ENCODE results near the gene MIPOL1.
"Not testable (repeated sequence)": the region's sequence is repeated elsewhere in the genome, so short reads cannot be mapped to it uniquely, and the experiment has no call there.

Gene MIPOL1

GRCh38 chr14:37508503-37508902 lies 310.8 kb downstream of the MIPOL1 start:
- Mint-ChIP-seq H3K4me1 (no peaks in the 10 kb centered on the region), H3K36me3 (no peaks in the 10 kb centered on the region), H3K9me3 (peaks cover 10% of the 10 kb centered on the region), H3K27me3 (no peaks in the 10 kb centered on the region), H3K27ac (no peak overlapping the region), H3K4me3 (no peak overlapping the region)

- H3K9me3 Mint-ChIP-seq = peaks cover 14% of the 10 kb centered on the region
- no peaks in the 10 kb centered on the region for H3K36me3 Mint-ChIP-seq
- H3K4me1 Mint-ChIP-seq = no peaks in the 10 kb centered on the region
- no peak overlapping the region for H3K27ac Mint-ChIP-seq
- H3K27me3 Mint-ChIP-seq = no peaks in the 10 kb centered on the region
- no peak overlapping the region for H3K4me3 Mint-ChIP-seq
Observed at GRCh38 chr14:37512173-37512572, 314.4 kb downstream of the MIPOL1 start.

- Mint-ChIP-seq H3K9me3 (peaks cover 5% of the 10 kb centered on the region), H3K4me1 (no peaks in the 10 kb centered on the region), H3K27ac (no peak overlapping the region), H3K4me3 (no peak overlapping the region), H3K36me3 (no peaks in the 10 kb centered on the region), H3K27me3 (no peaks in the 10 kb centered on the region)
Observed at GRCh38 chr14:37515771-37516170, 318.0 kb downstream of the MIPOL1 start.

- H3K27ac Mint-ChIP-seq = no peak overlapping the region
- no peaks in the 10 kb centered on the region for H3K36me3 Mint-ChIP-seq
- H3K4me1 Mint-ChIP-seq = no peaks in the 10 kb centered on the region
- H3K27me3 Mint-ChIP-seq = no peaks in the 10 kb centered on the region
- H3K4me3 Mint-ChIP-seq = no peak overlapping the region
- H3K9me3 Mint-ChIP-seq = no peaks in the 10 kb centered on the region
Observed at GRCh38 chr14:37526994-37527393, 329.3 kb downstream of the MIPOL1 start.

- H3K27ac Mint-ChIP-seq = no peak overlapping the region
- no peak overlapping the region for H3K4me3 Mint-ChIP-seq
- H3K4me1 Mint-ChIP-seq = no peaks in the 10 kb centered on the region
- no peaks in the 10 kb centered on the region for H3K36me3 Mint-ChIP-seq
- H3K9me3 Mint-ChIP-seq = no peaks in the 10 kb centered on the region
- no peaks in the 10 kb centered on the region for H3K27me3 Mint-ChIP-seq
Observed at GRCh38 chr14:37539992-37540391, 342.3 kb downstream of the MIPOL1 start.

GRCh38 chr14:37544407-37544806 lies 346.7 kb downstream of the MIPOL1 start:
- Mint-ChIP-seq H3K4me1 (no peaks in the 10 kb centered on the region), H3K4me3 (no peak overlapping the region), H3K36me3 (no peaks in the 10 kb centered on the region), H3K27me3 (no peaks in the 10 kb centered on the region), H3K9me3 (no peaks in the 10 kb centered on the region), H3K27ac (no peak overlapping the region)

- no peaks in the 10 kb centered on the region for H3K36me3 Mint-ChIP-seq
- H3K9me3 Mint-ChIP-seq = no peaks in the 10 kb centered on the region
- H3K27me3 Mint-ChIP-seq = no peaks in the 10 kb centered on the region
- no peaks in the 10 kb centered on the region for H3K4me1 Mint-ChIP-seq
- no peak overlapping the region for H3K4me3 Mint-ChIP-seq
- H3K27ac Mint-ChIP-seq = no peak overlapping the region
Observed at GRCh38 chr14:37545174-37545573, 347.4 kb downstream of the MIPOL1 start.

- H3K4me3 Mint-ChIP-seq = no peak overlapping the region
- no peaks in the 10 kb centered on the region for H3K9me3 Mint-ChIP-seq
- H3K4me1 Mint-ChIP-seq = no peaks in the 10 kb centered on the region
- H3K36me3 Mint-ChIP-seq = no peaks in the 10 kb centered on the region
- H3K27ac Mint-ChIP-seq = no peak overlapping the region
- no peaks in the 10 kb centered on the region for H3K27me3 Mint-ChIP-seq
Observed at GRCh38 chr14:37546621-37547447, 349.1 kb downstream of the MIPOL1 start.

- Mint-ChIP-seq H3K27me3 (no peaks in the 10 kb centered on the region), H3K4me1 (no peaks in the 10 kb centered on the region), H3K4me3 (no peak overlapping the region), H3K27ac (no peak overlapping the region), H3K9me3 (peaks cover 18% of the 10 kb centered on the region), H3K36me3 (no peaks in the 10 kb centered on the region)
Observed at GRCh38 chr14:37550511-37550910, 352.8 kb downstream of the MIPOL1 start.

GRCh38 chr14:37551119-37551518 lies 353.4 kb downstream of the MIPOL1 start:
- Mint-ChIP-seq H3K4me1 (no peaks in the 10 kb centered on the region), H3K9me3 (peaks cover 18% of the 10 kb centered on the region), H3K27ac (no peak overlapping the region), H3K36me3 (no peaks in the 10 kb centered on the region), H3K27me3 (no peaks in the 10 kb centered on the region), H3K4me3 (no peak overlapping the region)

GRCh38 chr14:37553935-37554550 lies 356.3 kb downstream of the MIPOL1 start:
- Mint-ChIP-seq H3K27me3 (no peaks in the 10 kb centered on the region), H3K4me1 (no peaks in the 10 kb centered on the region), H3K27ac (no peak overlapping the region), H3K9me3 (peaks cover 27% of the 10 kb centered on the region), H3K4me3 (no peak overlapping the region), H3K36me3 (peaks cover 3% of the 10 kb centered on the region)

GRCh38 chr14:37555596-37555995 lies 357.9 kb downstream of the MIPOL1 start:
- not testable (repeated sequence) for H3K27ac Mint-ChIP-seq, H3K27me3 Mint-ChIP-seq, H3K4me3 Mint-ChIP-seq, H3K36me3 Mint-ChIP-seq, H3K4me1 Mint-ChIP-seq
- H3K9me3 Mint-ChIP-seq = peaks cover 27% of the 10 kb centered on the region

GRCh38 chr14:37558740-37559139 lies 361.0 kb downstream of the MIPOL1 start:
- Mint-ChIP-seq H3K4me1 (no peaks in the 10 kb centered on the region), H3K4me3 (no peak overlapping the region), H3K36me3 (peaks cover 3% of the 10 kb centered on the region), H3K27ac (no peak overlapping the region), H3K9me3 (peaks cover 16% of the 10 kb centered on the region), H3K27me3 (no peaks in the 10 kb centered on the region)

GRCh38 chr14:37559386-37559785 lies 361.6 kb downstream of the MIPOL1 start:
- H3K4me1 Mint-ChIP-seq = no peaks in the 10 kb centered on the region
- no peak overlapping the region for H3K27ac Mint-ChIP-seq
- no peaks in the 10 kb centered on the region for H3K27me3 Mint-ChIP-seq
- H3K9me3 Mint-ChIP-seq = peaks cover 13% of the 10 kb centered on the region
- no peak overlapping the region for H3K4me3 Mint-ChIP-seq
- H3K36me3 Mint-ChIP-seq = peaks cover 3% of the 10 kb centered on the region

GRCh38 chr14:37563189-37563588 lies 365.5 kb downstream of the MIPOL1 start:
- Mint-ChIP-seq H3K27me3 (no peaks in the 10 kb centered on the region), H3K9me3 (peaks cover 5% of the 10 kb centered on the region), H3K4me1 (no peaks in the 10 kb centered on the region), H3K4me3 (no peak overlapping the region), H3K36me3 (no peaks in the 10 kb centered on the region), H3K27ac (no peak overlapping the region)

- H3K4me1 Mint-ChIP-seq = no peaks in the 10 kb centered on the region
- H3K27me3 Mint-ChIP-seq = peaks cover 3% of the 10 kb centered on the region
- H3K36me3 Mint-ChIP-seq = no peaks in the 10 kb centered on the region
- no peak overlapping the region for H3K27ac Mint-ChIP-seq
- H3K4me3 Mint-ChIP-seq = no peak overlapping the region
- H3K9me3 Mint-ChIP-seq = peaks cover 5% of the 10 kb centered on the region
Observed at GRCh38 chr14:37565550-37565949, 367.8 kb downstream of the MIPOL1 start.

All from activated naive CD4-positive, alpha-beta T cell treated with anti-CD3 and anti-CD28 coated beads, Interleukin-2, amount 50 U/mL, for 24 hours (primary cell).